SK-N-SH (cell line): ENCODE measurements around the gene SSPN.

Experiments used
- CTCF ChIP-seq: fragments of 200-600 bp; sonication (generic); IDR thresholded peaks from 2 replicates; pipeline ENCODE4 v1.6.1; 2017; ENCODE audit warnings: antibody characterized with exemption, mild to moderate bottlenecking, moderate library complexity
- GABPA ChIP-seq: IDR thresholded peaks from 2 replicates; pipeline ENCODE4 v1.4.0; 2012; ENCODE audit warnings: low read depth, mild to moderate bottlenecking
- GATA2 ChIP-seq: sonication (generic); formaldehyde crosslinking; IDR thresholded peaks from 2 replicates; pipeline ENCODE4 v1.5.0; 2020; ENCODE audit warnings: mild to moderate bottlenecking, missing genetic modification reagents
- TEAD4 ChIP-seq: IDR thresholded peaks from 2 replicates; pipeline ENCODE4 v1.4.0; 2012; ENCODE audit warnings: mild to moderate bottlenecking, borderline replicate concordance; ENCODE audit not compliant: insufficient read depth

GRCh38 chr12:26255893-26256645, 60.7 kb downstream of the SSPN start:
- TF ChIP-seq TEAD4 (no peak), GATA2 (no peak), GABPA (no peak), CTCF (no peak)
